ENCODE results near the gene C12orf57. TPM values are rescaled to one million over a fixed set of nuclear protein-coding genes. Genes with fewer than 3 reads are reported as not detected.
A peak's percentile ranks its signal among the peaks of the same experiment; 100 is the strongest.

C12orf57 gene
- total RNA-seq, 5 donors from 2014 or later (not counting 1 experiment from before 2014, with no cell fraction given), result 256 to 466 (median 412) TPM

DNA sequence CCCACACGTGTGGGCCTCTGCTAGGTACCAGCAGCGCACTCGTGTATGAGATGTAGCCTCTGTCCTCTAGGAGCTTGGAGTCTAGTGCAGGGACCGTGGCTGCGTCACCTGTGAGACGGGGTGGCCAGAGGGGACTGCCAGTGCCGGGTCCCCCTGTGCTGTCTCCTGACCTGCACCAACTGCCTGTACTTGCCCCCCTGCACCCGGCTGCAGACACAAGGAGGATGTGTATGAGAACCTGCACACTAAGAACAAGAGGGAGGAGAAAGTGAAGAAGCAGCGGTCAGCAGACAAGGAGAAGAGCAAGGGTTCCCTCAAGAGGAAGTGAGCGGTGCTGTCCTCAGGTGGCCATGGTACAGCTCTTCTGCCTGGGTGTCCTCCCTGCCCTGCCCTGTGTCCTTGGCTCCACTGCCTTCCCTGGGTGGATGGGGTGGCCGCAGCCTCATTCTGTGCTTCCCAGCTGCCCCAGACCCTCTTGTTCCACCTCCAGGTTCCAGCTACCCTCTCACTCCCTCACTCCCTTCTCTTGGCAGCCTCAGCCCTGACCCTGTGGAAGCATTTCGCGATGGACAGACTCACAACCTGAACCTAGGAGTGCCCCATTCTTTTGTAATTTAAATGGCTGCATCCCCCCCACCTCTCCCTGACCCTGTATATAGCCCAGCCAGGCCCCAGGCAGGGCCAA is 16.9 kb downstream of the C12orf57 start:
- Mint-ChIP-seq H3K27me3 (no peaks in the 10 kb centered on the region), H3K36me3 (peaks cover 36% of the 10 kb centered on the region), H3K27ac (peak overlapping the region; percentile 99 to 100), H3K4me1 (peaks cover 77 to 90% (median 85%) of the 10 kb centered on the region in 3 donors), H3K9me3 (no peaks in the 10 kb centered on the region), H3K4me3 (peak overlapping the region; percentile 68 to 88 (median 76))
- ChIA-PET CTCF (interaction anchor here (0.5 to 6.8 kb wide), 12 partner anchors 8 to 346 kb away, joined by 3 to 126 read pairs (median 6); partner anchors contain the start of genes C12orf57 (in 2 of the 2), PTPN6 (in 2 of the 2), RNU7-1 (in 2 of the 2) and CDCA3 (in 1 of the 2)), POLR2A (interaction anchor here (2.0 to 2.1 kb wide), 2 partner anchors 16 to 18 kb away, joined by 9 to 22 read pairs; partner anchors contain the start of genes C12orf57 (in 2 of the 2) and RNU7-1 (in 2 of the 2))
- Histone ChIP-seq H3K36me3 (ENCODE audit: control insufficient read depth in 2 of 2, extremely low read depth in 1 of 2, insufficient read depth in 1 of 2, low read length in 1 of 2) (peaks cover 3 to 54% of the 10 kb centered on the region in 2 donors), H3K9me3 (no peaks in the 10 kb centered on the region), H3K4me3 (ENCODE audit: control insufficient read depth in 1 of 2, extremely low read depth in 1 of 2, low read length in 1 of 2) (peak overlapping the region in 1 of 2 donors; percentile 3), H3K4me1 (ENCODE audit: control insufficient read depth in 1 of 2, extremely low read depth in 1 of 2, insufficient read depth in 2 of 2, low read length in 2 of 2) (peaks cover 55 to 96% of the 10 kb centered on the region in 2 experiments), H3K27me3 (replicated peaks in 1 of 2; ENCODE audit: control insufficient read depth in 2 of 2, extremely low read depth in 1 of 2, insufficient read depth in 2 of 2, low read length in 1 of 2) (no peaks in the 10 kb centered on the region), H3K27ac (ENCODE audit: low read length) (peak overlapping the region; percentile 97)
- 41% methylated on average over 12 of the region's 13 CpGs for WGBS (ENCODE audit: insufficient coverage)
- DNase-seq (peak in 3 of 35 experiments; percentile 44 to 60 (median 45)), ATAC-seq (replicated peaks in 1 of 4) (peak; percentile 2 to 7 (median 4))

- H3K27ac Mint-ChIP-seq, result peak overlapping the region; percentile 99 to 100
- peak overlapping the region in 1 of 2 donors; percentile 9 for H3K4me3 ChIP-seq (ENCODE audit: control insufficient read depth in 1 of 2, extremely low read depth in 1 of 2, low read length in 1 of 2)
- DNase-seq (peak; percentile 73 to 95 (median 85)), ATAC-seq (replicated peaks in 1 of 4) (peak; percentile 77 to 80 (median 80))
- ChIA-PET POLR2A (interaction anchor here (2.0 to 2.1 kb wide), 2 partner anchors 17 to 18 kb away, joined by 9 to 22 read pairs; partner anchors contain the start of genes C12orf57 (in 2 of the 2) and RNU7-1 (in 2 of the 2)), CTCF (interaction anchor here (0.5 to 6.8 kb wide), 14 partner anchors 8 to 346 kb away, joined by 3 to 126 read pairs (median 6); partner anchors contain the start of genes C12orf57 (in 2 of the 2), PTPN6 (in 2 of the 2), RNU7-1 (in 2 of the 2) and CDCA3 (in 1 of the 2))
- H3K36me3 ChIP-seq (ENCODE audit: control insufficient read depth in 2 of 2, extremely low read depth in 1 of 2, insufficient read depth in 1 of 2, low read length in 1 of 2), result peaks cover 0 to 54% of the 10 kb centered on the region in 2 donors
- no peaks in the 10 kb centered on the region for H3K27me3 Mint-ChIP-seq
- peak overlapping the region; percentile 97 for H3K27ac ChIP-seq (ENCODE audit: low read length)
- H3K4me3 Mint-ChIP-seq, result peak overlapping the region; percentile 68 to 88 (median 76)
- WGBS (ENCODE audit: insufficient coverage), result 2% methylated on average over 23 of the region's 24 CpGs
- H3K27me3 ChIP-seq (replicated peaks in 1 of 2; ENCODE audit: control insufficient read depth in 2 of 2, extremely low read depth in 1 of 2, insufficient read depth in 2 of 2, low read length in 1 of 2), result no peaks in the 10 kb centered on the region
- H3K36me3 Mint-ChIP-seq, result peaks cover 34% of the 10 kb centered on the region
- peaks cover 71 to 85% (median 80%) of the 10 kb centered on the region in 3 donors for H3K4me1 Mint-ChIP-seq
- no peaks in the 10 kb centered on the region for H3K9me3 Mint-ChIP-seq
- H3K4me1 ChIP-seq (ENCODE audit: control insufficient read depth in 1 of 2, extremely low read depth in 1 of 2, insufficient read depth in 2 of 2, low read length in 2 of 2), result peaks cover 53 to 90% of the 10 kb centered on the region in 2 experiments
- H3K9me3 ChIP-seq, result no peaks in the 10 kb centered on the region
Observed at GRCh38 chr12:6961278-6961694, 17.5 kb downstream of the C12orf57 start.

DNA sequence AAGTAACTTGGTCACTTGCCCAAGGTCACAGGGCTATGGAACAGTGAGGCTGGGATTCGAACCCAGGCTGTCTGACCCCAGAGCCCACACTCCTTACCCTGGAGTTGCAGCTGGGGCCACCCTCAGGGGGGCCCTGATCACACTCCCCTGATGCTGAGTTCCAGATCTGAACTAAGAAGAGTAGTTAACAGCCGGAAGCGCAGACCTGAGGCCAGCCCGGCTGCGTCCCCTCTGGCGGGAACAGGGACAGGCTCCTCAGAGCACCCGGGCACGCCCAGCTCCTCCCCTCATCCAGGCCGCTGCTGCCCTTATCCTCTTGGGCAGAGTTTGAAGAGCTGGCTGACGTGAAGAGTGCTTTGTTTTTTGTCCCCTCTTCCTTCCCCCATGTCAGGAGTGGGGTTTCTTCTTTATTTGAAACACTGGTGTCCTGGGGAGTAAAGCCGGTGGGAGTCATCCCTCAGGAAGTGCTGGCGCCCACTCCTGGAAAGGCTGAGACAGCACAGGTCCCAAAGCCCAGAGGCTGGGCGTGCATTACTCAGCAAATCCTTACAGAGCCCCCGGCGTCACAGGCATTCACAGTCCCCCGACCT is 18.0 kb downstream of the C12orf57 start:
- no peaks in the 10 kb centered on the region for H3K9me3 ChIP-seq
- CTCF ChIA-PET, result interaction anchor here (0.5 to 6.8 kb wide), 12 partner anchors 9 to 231 kb away, joined by 3 to 126 read pairs (median 6); partner anchors contain the start of genes C12orf57 (in 2 of the 2), PTPN6 (in 2 of the 2), RNU7-1 (in 2 of the 2) and CDCA3 (in 1 of the 2)
- Mint-ChIP-seq H3K27me3 (no peaks in the 10 kb centered on the region), H3K36me3 (peaks cover 32% of the 10 kb centered on the region), H3K4me1 (peaks cover 66 to 80% (median 75%) of the 10 kb centered on the region in 3 donors), H3K9me3 (no peaks in the 10 kb centered on the region), H3K4me3 (peak overlapping the region; percentile 68 to 88 (median 76)), H3K27ac (peak overlapping the region; percentile 99 to 100)
- POLR2A ChIA-PET, result interaction anchor here (2.0 to 2.1 kb wide), 2 partner anchors 17 to 19 kb away, joined by 9 to 22 read pairs; partner anchors contain the start of genes C12orf57 (in 2 of the 2) and RNU7-1 (in 2 of the 2)
- peak; percentile 13 to 29 (median 22) for ATAC-seq (replicated peaks in 1 of 4)
- peaks cover 48 to 85% of the 10 kb centered on the region in 2 experiments for H3K4me1 ChIP-seq (ENCODE audit: control insufficient read depth in 1 of 2, extremely low read depth in 1 of 2, insufficient read depth in 2 of 2, low read length in 2 of 2)
- peaks cover 0 to 54% of the 10 kb centered on the region in 2 donors for H3K36me3 ChIP-seq (ENCODE audit: control insufficient read depth in 2 of 2, extremely low read depth in 1 of 2, insufficient read depth in 1 of 2, low read length in 1 of 2)
- H3K4me3 ChIP-seq (ENCODE audit: control insufficient read depth in 1 of 2, extremely low read depth in 1 of 2, low read length in 1 of 2), result peak overlapping the region in 1 of 2 donors; percentile 9
- H3K27me3 ChIP-seq (replicated peaks in 1 of 2; ENCODE audit: control insufficient read depth in 2 of 2, extremely low read depth in 1 of 2, insufficient read depth in 2 of 2, low read length in 1 of 2), result no peaks in the 10 kb centered on the region
- peak overlapping the region; percentile 97 for H3K27ac ChIP-seq (ENCODE audit: low read length)
- 26% methylated on average over 4 of the region's 16 CpGs for WGBS (ENCODE audit: insufficient coverage)
- DNase-seq, result peak in 4 of 35 experiments; percentile 32 to 46 (median 42)

GRCh38 chr12:6962285-6963015 is 18.6 kb downstream of the C12orf57 start:
- peak in 1 of 35 experiments; percentile 6 for DNase-seq
- H3K36me3 ChIP-seq (ENCODE audit: control insufficient read depth in 2 of 2, extremely low read depth in 1 of 2, insufficient read depth in 1 of 2, low read length in 1 of 2), result peaks cover under 1 to 54% of the 10 kb centered on the region in 2 donors
- POLR2A ChIA-PET, result interaction anchor here (2.0 to 2.1 kb wide), 2 partner anchors 18 to 19 kb away, joined by 9 to 22 read pairs; partner anchors contain the start of genes C12orf57 (in 2 of the 2) and RNU7-1 (in 2 of the 2)

DNA sequence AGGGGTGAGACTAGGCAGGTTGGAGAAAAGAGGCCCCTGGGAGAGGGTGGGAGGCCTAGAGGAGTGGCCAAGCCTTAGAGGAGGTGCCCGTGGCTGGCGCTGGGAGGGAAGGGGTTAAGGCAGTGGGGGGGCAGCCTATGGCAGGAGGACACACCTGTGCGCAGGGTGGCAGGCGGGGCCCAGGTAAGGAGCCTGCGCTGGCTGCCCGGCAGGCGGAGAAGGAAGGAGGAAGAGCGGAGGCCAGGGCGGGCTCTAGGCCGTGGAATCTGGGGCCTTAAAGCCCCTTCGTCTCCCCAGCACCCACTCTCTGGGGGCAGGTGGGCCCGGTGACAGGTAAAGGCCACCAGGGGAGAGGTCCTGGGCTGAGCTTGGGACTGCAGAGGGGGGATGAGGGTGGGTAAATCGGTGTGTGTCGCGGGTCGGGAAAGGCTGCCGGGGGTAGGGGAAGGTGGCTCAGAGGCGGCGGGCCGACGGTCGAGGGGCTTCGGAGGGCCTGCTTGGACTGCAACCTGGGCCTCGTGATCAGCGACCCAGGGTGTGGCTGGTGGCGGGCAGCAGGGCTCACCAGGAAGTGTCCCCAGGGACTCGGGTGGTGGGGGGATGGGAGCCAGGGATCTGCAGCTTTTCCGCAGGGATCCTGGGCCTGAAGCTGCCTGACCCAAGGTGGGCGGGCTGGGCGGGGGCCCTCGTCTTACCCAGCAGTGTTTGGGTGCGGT is 19.4 kb downstream of the C12orf57 start:
- Histone ChIP-seq H3K9me3 (no peaks in the 10 kb centered on the region), H3K27me3 (replicated peaks in 1 of 2; ENCODE audit: control insufficient read depth in 2 of 2, extremely low read depth in 1 of 2, insufficient read depth in 2 of 2, low read length in 1 of 2) (no peaks in the 10 kb centered on the region), H3K4me1 (ENCODE audit: control insufficient read depth in 1 of 2, extremely low read depth in 1 of 2, insufficient read depth in 2 of 2, low read length in 2 of 2) (peaks cover 35 to 72% of the 10 kb centered on the region in 2 experiments), H3K4me3 (ENCODE audit: control insufficient read depth in 1 of 2, extremely low read depth in 1 of 2, low read length in 1 of 2) (no peak overlapping the region), H3K36me3 (ENCODE audit: control insufficient read depth in 2 of 2, extremely low read depth in 1 of 2, insufficient read depth in 1 of 2, low read length in 1 of 2) (peaks cover 3 to 54% of the 10 kb centered on the region in 2 donors), H3K27ac (ENCODE audit: low read length) (peak overlapping the region; percentile 97)
- H3K4me1 Mint-ChIP-seq, result peaks cover 53 to 66% (median 61%) of the 10 kb centered on the region in 3 donors
- ATAC-seq (replicated peaks in 1 of 4), result no peak
- POLR2A ChIA-PET, result interaction anchor here in 1 of 2 donors (0.6 kb wide), 1 partner anchor 374 kb away, joined by 3 read pairs; no protein-coding TSS in a partner anchor
- no peak overlapping the region for H3K4me3 Mint-ChIP-seq
- CTCF ChIA-PET, result interaction anchor here (0.6 to 6.8 kb wide), 8 partner anchors 9 to 94 kb away, joined by 3 to 126 read pairs (median 8); partner anchors contain the start of genes C12orf57 (in 2 of the 2), RNU7-1 (in 2 of the 2), PTPN6 (in 1 of the 2) and SPSB2 (in 1 of the 2)
- 92% methylated on average over 18 of the region's 32 CpGs for WGBS (ENCODE audit: insufficient coverage)
- H3K27ac Mint-ChIP-seq, result peak overlapping the region; percentile 99 to 100
- no peaks in the 10 kb centered on the region for H3K9me3 Mint-ChIP-seq
- H3K36me3 Mint-ChIP-seq, result peaks cover 30% of the 10 kb centered on the region
- DNase-seq, result no peak
- no peaks in the 10 kb centered on the region for H3K27me3 Mint-ChIP-seq

More at GRCh38 chr12:6962285-6963015, 18.6 kb downstream of the C12orf57 start:
- ATAC-seq (replicated peaks in 1 of 4), result no peak
- Mint-ChIP-seq H3K9me3 (no peaks in the 10 kb centered on the region), H3K4me1 (peaks cover 60 to 73% (median 68%) of the 10 kb centered on the region in 3 donors), H3K27ac (peak overlapping the region; percentile 99 to 100), H3K27me3 (no peaks in the 10 kb centered on the region), H3K4me3 (peak overlapping the region; percentile 68 to 88 (median 76)), H3K36me3 (peaks cover 31% of the 10 kb centered on the region)
- Histone ChIP-seq H3K4me1 (ENCODE audit: control insufficient read depth in 1 of 2, extremely low read depth in 1 of 2, insufficient read depth in 2 of 2, low read length in 2 of 2) (peaks cover 41 to 79% of the 10 kb centered on the region in 2 experiments), H3K4me3 (ENCODE audit: control insufficient read depth in 1 of 2, extremely low read depth in 1 of 2, low read length in 1 of 2) (no peak overlapping the region), H3K27me3 (replicated peaks in 1 of 2; ENCODE audit: control insufficient read depth in 2 of 2, extremely low read depth in 1 of 2, insufficient read depth in 2 of 2, low read length in 1 of 2) (no peaks in the 10 kb centered on the region), H3K9me3 (no peaks in the 10 kb centered on the region), H3K27ac (ENCODE audit: low read length) (peak overlapping the region; percentile 97)
- CTCF ChIA-PET, result interaction anchor here (0.5 to 6.8 kb wide), 8 partner anchors 10 to 230 kb away, joined by 3 to 126 read pairs (median 8); partner anchors contain the start of genes C12orf57 (in 2 of the 2), RNU7-1 (in 2 of the 2) and PTPN6 (in 1 of the 2)
- 86% methylated on average over 14 of the region's 25 CpGs for WGBS (ENCODE audit: insufficient coverage)

All from T-cell (primary cell).